Activated CD4-positive, CD25-positive, alpha-beta regulatory T cell treated with anti-CD3 and anti-CD28 coated beads, Interleukin-2, amount 50 U/mL, for 16 hours (primary cell): ENCODE data around the gene AFAP1L2.
"Not testable (repeated sequence)": the region's sequence is repeated elsewhere in the genome, so short reads cannot be mapped to it uniquely, and the experiment has no call there.

Experiments
- DNase-seq: peaks from one replicate; pipeline ENCODE4 v3.0.0-alpha.2; 2020; ENCODE audit warnings: low read depth, low spot score

The AFAP1L2 gene

DNA sequence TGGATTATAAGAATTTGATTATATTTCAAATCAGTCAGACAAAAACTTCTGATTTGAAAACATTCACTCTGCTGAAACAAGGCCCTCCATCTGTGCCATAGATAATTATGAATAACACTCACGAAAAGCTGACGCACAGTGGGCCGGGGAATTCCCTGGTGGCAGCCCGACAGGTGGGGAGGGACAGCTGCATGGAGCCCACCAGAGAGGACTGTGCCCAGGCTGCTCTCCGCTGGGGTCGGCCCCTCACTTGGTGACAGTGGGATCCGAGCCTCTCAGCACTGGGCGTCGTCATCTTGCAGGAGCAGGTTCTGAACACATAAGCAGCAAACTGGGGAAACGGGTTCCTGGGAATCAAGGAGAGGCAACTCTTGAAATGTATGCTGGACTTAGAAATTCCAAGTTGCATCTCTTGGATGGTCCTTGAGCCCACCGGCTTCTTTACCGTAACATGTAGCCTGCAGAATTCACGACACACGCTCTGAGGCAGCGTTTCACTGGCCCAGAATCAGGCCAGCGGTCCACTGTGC, 41.4 kb downstream of the AFAP1L2 start:
- DNase-seq, result no peak

GRCh38 chr10:114359953-114360345, 44.4 kb downstream of the AFAP1L2 start:
- no peak for DNase-seq

GRCh38 chr10:114359041-114359952, 45.0 kb downstream of the AFAP1L2 start:
- no peak for DNase-seq

GRCh38 chr10:114357515-114357996, 46.7 kb downstream of the AFAP1L2 start:
- no peak for DNase-seq

DNA sequence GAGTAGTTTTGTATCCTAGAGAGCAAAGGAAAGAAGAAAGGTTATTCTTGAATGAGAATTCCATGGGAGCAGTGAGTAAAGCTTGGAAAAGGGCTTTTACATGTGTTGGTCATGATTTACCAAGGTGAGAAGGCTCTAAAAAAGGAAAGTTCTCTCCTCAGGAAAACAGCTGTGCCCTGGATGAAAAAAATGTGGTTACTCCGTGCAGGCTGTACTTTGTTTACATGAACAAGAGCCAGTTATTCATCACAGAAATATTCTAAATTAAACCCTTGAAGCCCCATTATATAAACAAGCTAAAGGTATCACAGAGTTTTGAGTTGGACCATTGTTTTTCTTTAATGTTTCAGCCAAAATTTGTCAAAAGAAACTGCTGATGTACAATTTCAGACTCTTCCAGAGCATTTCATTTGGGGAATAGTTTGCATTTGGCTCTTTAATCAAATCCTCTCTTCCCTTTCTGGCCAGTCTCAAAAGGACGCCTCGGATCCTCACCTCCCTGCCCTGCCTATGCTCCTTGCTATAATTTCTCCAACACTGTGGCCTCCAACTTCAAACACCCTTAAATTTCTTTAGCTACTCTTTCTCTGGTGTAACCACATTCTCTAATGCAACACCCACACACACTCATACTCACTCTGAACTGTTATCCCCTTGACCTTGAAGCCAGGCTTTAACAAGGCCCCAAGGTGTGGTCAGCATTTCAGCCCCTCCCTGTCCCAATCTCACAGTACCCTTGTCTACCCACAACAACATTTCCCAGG, 47.4 kb downstream of the AFAP1L2 start:
- no peak for DNase-seq

- no peak for DNase-seq
Measured at GRCh38 chr10:114356126-114356525, 48.2 kb downstream of the AFAP1L2 start.

GRCh38 chr10:114353383-114353782, 50.9 kb downstream of the AFAP1L2 start:
- DNase-seq, result no peak

DNA sequence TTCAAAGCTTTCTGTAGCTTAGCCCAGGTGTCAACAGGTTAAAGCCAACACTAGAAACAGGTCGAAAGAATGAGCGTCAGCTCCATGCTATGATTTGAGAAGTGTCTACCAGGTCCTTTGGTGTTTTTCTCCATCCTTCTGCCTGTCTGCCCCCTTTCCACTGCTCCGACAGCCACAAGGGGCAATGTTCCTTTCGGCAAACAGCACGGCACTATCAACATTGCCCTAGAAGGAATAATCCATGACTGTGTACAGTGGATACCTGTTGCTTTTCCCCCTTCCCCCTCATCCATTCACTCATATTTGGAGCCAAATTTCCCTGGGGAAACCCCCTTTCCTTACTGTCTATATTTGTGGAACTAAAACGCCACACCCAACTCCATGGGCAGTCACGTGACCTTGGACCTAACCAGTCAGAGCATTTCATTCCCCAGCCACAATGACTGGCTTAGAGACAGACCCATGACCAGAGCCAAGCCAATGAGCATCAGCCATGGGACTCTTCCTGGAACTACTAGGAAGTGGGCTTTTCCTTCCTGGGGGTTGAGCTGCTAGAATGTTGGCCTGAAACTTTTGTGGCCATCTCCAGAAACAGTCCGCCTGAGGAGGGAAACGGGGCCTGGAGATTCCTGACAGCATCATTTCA, 51.5 kb downstream of the AFAP1L2 start:
- no peak for DNase-seq

- DNase-seq, result no peak
Measured at GRCh38 chr10:114350751-114351150, 53.6 kb downstream of the AFAP1L2 start.

- no peak for DNase-seq
Measured at GRCh38 chr10:114349522-114350215, 54.6 kb downstream of the AFAP1L2 start.

DNA sequence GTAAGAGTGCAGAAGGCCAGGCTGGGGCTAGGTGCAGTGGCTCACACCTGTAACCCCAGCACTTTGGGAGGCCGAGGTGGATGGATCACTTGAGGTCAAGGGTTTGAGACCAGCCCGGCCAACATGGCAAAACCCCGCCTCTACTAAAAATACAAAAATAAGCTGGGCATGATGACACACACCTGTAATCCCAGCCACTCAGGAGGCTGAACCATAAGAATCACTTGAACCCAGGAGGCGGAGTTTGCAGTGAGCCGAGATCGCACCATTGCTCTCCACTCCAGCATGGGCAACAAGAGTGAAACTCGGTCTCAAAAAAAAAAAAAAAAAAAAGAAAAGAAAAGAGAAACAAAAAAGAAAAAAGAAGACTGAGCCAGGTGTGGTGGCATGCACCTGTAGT, 55.2 kb downstream of the AFAP1L2 start:
- not testable (repeated sequence) for DNase-seq

- no peak for DNase-seq
Measured at GRCh38 chr10:114347791-114348190, 56.5 kb downstream of the AFAP1L2 start.

DNA sequence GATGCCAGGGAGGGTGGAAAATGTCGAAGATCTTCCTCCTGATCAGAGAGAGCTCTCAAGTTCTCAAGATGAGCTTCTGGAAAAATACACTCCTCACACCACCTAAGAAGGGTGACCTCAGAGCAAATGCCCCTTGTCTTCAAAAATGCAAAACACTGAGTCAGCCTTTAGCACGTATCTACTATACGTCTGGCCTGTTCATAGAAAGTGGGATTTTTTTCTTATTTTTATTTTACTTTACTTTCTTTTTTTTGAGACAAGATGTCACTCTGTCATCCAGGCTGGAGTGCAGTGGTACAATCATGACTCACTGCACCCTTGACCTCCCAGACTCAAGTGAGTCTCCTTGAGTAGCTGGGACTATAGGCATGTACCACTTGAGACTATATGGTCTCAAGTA, 57.1 kb downstream of the AFAP1L2 start:
- DNase-seq, result no peak

GRCh38 chr10:114346176-114347031, 57.9 kb downstream of the AFAP1L2 start:
- DNase-seq, result no peak

GRCh38 chr10:114345701-114346100, 58.6 kb downstream of the AFAP1L2 start:
- no peak for DNase-seq

- no peak for DNase-seq
Measured at GRCh38 chr10:114343623-114344505, 60.4 kb downstream of the AFAP1L2 start.

DNA sequence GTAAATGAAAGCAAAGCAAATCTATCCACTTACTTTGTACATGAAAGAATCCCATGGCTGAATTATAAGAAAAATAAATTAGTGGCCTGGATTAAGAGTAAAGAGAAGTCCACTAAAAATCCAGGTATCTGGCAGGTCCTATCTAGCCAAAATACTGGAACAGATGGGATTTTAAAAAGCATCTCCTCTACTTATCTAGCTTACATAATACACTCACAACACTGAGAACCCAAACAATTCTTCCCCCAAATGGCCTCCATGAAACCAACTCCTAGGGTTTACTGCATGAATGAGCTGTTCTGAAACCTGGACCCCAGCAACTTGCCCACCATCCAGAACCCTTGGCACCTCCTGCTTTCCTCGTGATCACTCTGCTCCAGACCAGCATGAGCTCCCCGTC, 61.3 kb downstream of the AFAP1L2 start:
- DNase-seq, result no peak

DNA sequence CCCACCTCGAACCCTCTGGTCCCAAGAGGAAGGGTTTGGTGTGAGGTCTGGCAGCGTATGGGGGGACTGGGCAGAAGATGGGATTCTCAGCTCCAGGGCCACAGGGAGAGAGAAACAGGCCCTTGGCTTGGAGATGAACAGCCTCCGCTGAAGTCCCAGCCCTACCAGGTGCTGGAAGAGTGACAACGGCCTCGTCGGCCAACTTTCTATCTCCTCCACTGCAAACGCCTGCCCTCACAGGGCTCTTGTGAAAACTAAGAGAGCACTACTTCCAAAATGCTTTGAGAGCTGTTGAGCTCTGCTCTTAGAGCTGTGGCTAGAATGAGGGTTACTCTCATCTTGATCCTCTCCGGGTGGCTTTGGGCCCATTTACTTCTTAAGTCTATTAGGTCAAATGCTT, 63.5 kb downstream of the AFAP1L2 start:
- DNase-seq, result no peak
